IMR-90 (cell line): ENCODE data around the gene CALD1. TPM values are rescaled to one million over a fixed set of nuclear protein-coding genes. Genes with fewer than 3 reads are reported as not detected.
A peak's percentile ranks its signal among the peaks of the same experiment; 100 is the strongest.

Experiments used
- ATAC-seq: fragments of 200-7000 bp; cut with Tn5 transposase; 2 replicates; pipeline ENCODE4 v1.9.1; 2020; ENCODE audit warnings: low read depth, mild to moderate bottlenecking, moderate library complexity
- BruUV-seq: library from RNA; stranded (reverse); fragments of 400-500 nt; replicated peaks from 2 replicates; lab custom pipeline; 2021; lab: Mats Ljungman, UMichigan
- CTCF ChIA-PET: fragments of 300-600 bp; formaldehyde crosslinking; extraction: SDS; loops from one replicate; lab custom pipeline; 2021; ENCODE audit warnings: antibody characterized with exemption; lab: Yijun Ruan, JAX
- POLR2A ChIA-PET: fragments of 300-600 bp; sonication (Branson Sonifier 250); formaldehyde crosslinking; loops from one replicate; lab custom pipeline; 2022; ENCODE audit warnings: antibody characterized with exemption; ENCODE audit not compliant: unreplicated experiment; lab: Charles Lee
- DNase-seq: peaks from one replicate; pipeline ENCODE4 v3.0.0; 2013
- H2AFZ ChIP-seq: replicated peaks from 2 replicates; pipeline ENCODE3; 2013; ENCODE audit warnings: low read length, mild to moderate bottlenecking; ENCODE audit not compliant: poor library complexity
- H2AK5ac ChIP-seq: 2 replicates; pipeline ENCODE4 v1.6.1; 2013; ENCODE audit warnings: low read depth, low read length, inconsistent platforms
- H2AK9ac ChIP-seq: replicated peaks from 2 replicates; pipeline ENCODE3; 2013; ENCODE audit warnings: mild to moderate bottlenecking, low read depth, low read length, moderate library complexity; ENCODE audit not compliant: poor library complexity
- H2BK120ac ChIP-seq: 2 replicates; pipeline ENCODE4 v1.6.1; 2013; ENCODE audit warnings: low read depth, low read length, inconsistent platforms
- H2BK15ac ChIP-seq: 3 replicates; pipeline ENCODE4 v1.6.1; 2013; ENCODE audit warnings: low read depth, low read length, inconsistent platforms
- H2BK20ac ChIP-seq: 2 replicates; pipeline ENCODE4 v1.6.1; 2013; ENCODE audit warnings: low read depth, mild to moderate bottlenecking, inconsistent platforms, low read length, moderate library complexity
- H2BK5ac ChIP-seq: 2 replicates; pipeline ENCODE4 v1.6.1; 2013; ENCODE audit warnings: mild to moderate bottlenecking, low read depth, low read length, inconsistent platforms; ENCODE audit not compliant: poor library complexity, severe bottlenecking
- H3K14ac ChIP-seq: replicated peaks from 2 replicates; pipeline ENCODE4 v1.6.1; 2013; ENCODE audit warnings: low read depth, low read length, inconsistent platforms
- H3K18ac ChIP-seq: 2 replicates; pipeline ENCODE4 v1.6.1; 2013; ENCODE audit warnings: low read depth, low read length, control low read depth
- H3K23ac ChIP-seq: 2 replicates; pipeline ENCODE4 v1.6.1; 2013; ENCODE audit warnings: low read depth, low read length, inconsistent platforms
- H3K27ac ChIP-seq: 2 replicates; pipeline ENCODE4 v1.5.1; 2013; ENCODE audit warnings: mild to moderate bottlenecking, control low read depth, low read length; ENCODE audit not compliant: insufficient read depth
- H3K27me3 ChIP-seq: 2 replicates; pipeline ENCODE4 v1.6.1; 2013; ENCODE audit warnings: low read length; ENCODE audit not compliant: control insufficient read depth, insufficient read depth
- H3K36me3 ChIP-seq: 2 replicates; pipeline ENCODE4 v1.6.1; 2013; ENCODE audit warnings: low read length, mixed read lengths; ENCODE audit not compliant: control insufficient read depth, insufficient read depth
- H3K4ac ChIP-seq: 2 replicates; pipeline ENCODE4 v1.6.1; 2013; ENCODE audit warnings: low read depth, low read length, inconsistent platforms
- H3K4me1 ChIP-seq: 2 replicates; pipeline ENCODE4 v1.6.1; 2013; ENCODE audit warnings: low read length, mixed read lengths; ENCODE audit not compliant: control insufficient read depth, insufficient read depth
- H3K4me2 ChIP-seq: 2 replicates; pipeline ENCODE4 v1.6.1; 2013; ENCODE audit warnings: low read depth, mild to moderate bottlenecking, control low read depth, low read length, moderate library complexity
- H3K4me3 ChIP-seq: 2 replicates; pipeline ENCODE4 v1.5.1; 2013; ENCODE audit warnings: low read depth, mild to moderate bottlenecking, control low read depth, low read length, moderate library complexity; ENCODE audit not compliant: insufficient read depth
- H3K56ac ChIP-seq: 2 replicates; pipeline ENCODE4 v1.6.1; 2013; ENCODE audit warnings: low read length, inconsistent platforms; ENCODE audit not compliant: insufficient read depth; ENCODE audit errors: extremely low read depth
- H3K79me1 ChIP-seq, 2 experiments: 2 replicates each; pipeline ENCODE4 v1.6.1; 2013; ENCODE audit warnings: low read length in 2 of 2, inconsistent platforms in 1 of 2, low read depth in 1 of 2
- H3K9ac ChIP-seq: 2 replicates; pipeline ENCODE4 v1.6.1; 2013; ENCODE audit warnings: low read depth, low read length, control low read depth
- H3K9me1 ChIP-seq: 2 replicates; pipeline ENCODE4 v1.6.1; 2013; ENCODE audit warnings: low read length, inconsistent platforms; ENCODE audit not compliant: insufficient read depth
- H3K9me3 ChIP-seq: 2 replicates; pipeline ENCODE4 v1.6.1; 2013; ENCODE audit warnings: low read length; ENCODE audit not compliant: control insufficient read depth, insufficient read depth
- H4K20me1 ChIP-seq: 2 replicates; pipeline ENCODE4 v1.6.1; 2013; ENCODE audit warnings: low read length, inconsistent platforms; ENCODE audit not compliant: insufficient read depth
- H4K5ac ChIP-seq: 2 replicates; pipeline ENCODE4 v1.6.1; 2013; ENCODE audit warnings: mild to moderate bottlenecking, low read depth, low read length, control low read depth
- H4K8ac ChIP-seq, 2 experiments: 2 replicates each; pipeline ENCODE4 v1.6.1; 2013; ENCODE audit warnings: low read depth in 2 of 2, low read length in 2 of 2, control low read depth in 1 of 2, inconsistent platforms in 1 of 2
- H4K91ac ChIP-seq: 2 replicates; pipeline ENCODE4 v1.6.1; 2013; ENCODE audit warnings: low read depth, low read length, inconsistent platforms; ENCODE audit not compliant: insufficient read depth
- BHLHE40 ChIP-seq: fragments of 150-350 bp; IDR thresholded peaks from 2 replicates; pipeline ENCODE4 v1.6.1; 2016; ENCODE audit warnings: mild to moderate bottlenecking, low read depth, low read length
- CEBPB ChIP-seq: IDR thresholded peaks from 2 replicates; pipeline ENCODE4 v1.6.1; 2012; ENCODE audit warnings: low read depth, low read length, improper control_type of control experiment
- CHD1 ChIP-seq: IDR thresholded peaks from 2 replicates; pipeline ENCODE4 v1.6.1; 2012; ENCODE audit warnings: low read depth, low read length, improper control_type of control experiment
- CTCF ChIP-seq: conservative IDR thresholded peaks from 2 replicates; pipeline ENCODE4 v1.5.1; 2012; ENCODE audit warnings: mild to moderate bottlenecking, low read depth, low read length, improper control_type of control experiment
- ELK1 ChIP-seq: fragments of 150-350 bp; IDR thresholded peaks from 2 replicates; pipeline ENCODE4 v1.6.1; 2016; ENCODE audit warnings: low read depth, mild to moderate bottlenecking, low read length, moderate library complexity, borderline replicate concordance
- FOS ChIP-seq: fragments of 150-350 bp; IDR thresholded peaks from 2 replicates; pipeline ENCODE4 v1.6.1; 2016; ENCODE audit warnings: low read depth, low read length
- MAFK ChIP-seq: IDR thresholded peaks from 2 replicates; pipeline ENCODE4 v1.6.1; 2012; ENCODE audit warnings: low read depth, low read length, improper control_type of control experiment
- NFE2L2 ChIP-seq: fragments of 150-350 bp; IDR thresholded peaks from 2 replicates; pipeline ENCODE4 v1.6.1; 2016; ENCODE audit warnings: low read depth, mild to moderate bottlenecking, low read length
- POLR2A ChIP-seq: IDR thresholded peaks from 2 replicates; pipeline ENCODE4 v1.6.1; 2012; ENCODE audit warnings: mild to moderate bottlenecking, low read depth, low read length
- RAD21 ChIP-seq: IDR thresholded peaks from 2 replicates; pipeline ENCODE4 v1.6.1; 2012; ENCODE audit warnings: low read length, improper control_type of control experiment
- RCOR1 ChIP-seq: IDR thresholded peaks from 2 replicates; pipeline ENCODE4 v1.6.1; 2012; ENCODE audit warnings: mild to moderate bottlenecking, low read length, improper control_type of control experiment; ENCODE audit not compliant: insufficient replicate concordance
- RFX5 ChIP-seq: IDR thresholded peaks from 2 replicates; pipeline ENCODE4 v1.8.0; 2012; ENCODE audit warnings: low read depth, mild to moderate bottlenecking, low read length, moderate library complexity
- SMC3 ChIP-seq: fragments of 150-350 bp; IDR thresholded peaks from 2 replicates; pipeline ENCODE4 v1.6.1; 2016; ENCODE audit warnings: low read depth, mild to moderate bottlenecking, antibody characterized with exemption, low read length, moderate library complexity
- USF2 ChIP-seq: fragments of 150-350 bp; IDR thresholded peaks from 2 replicates; pipeline ENCODE4 v1.6.1; 2017; ENCODE audit warnings: mild to moderate bottlenecking, antibody characterized with exemption, low read length, low read depth
- WGBS, 2 experiments: methylation state at CpG; one replicate each; pipeline versions ENCODE4 v1.1.5 to v1.1.7; 2013; ENCODE audit warnings: missing lambda C conversion rate in 2 of 2; ENCODE audit not compliant: insufficient read length in 1 of 2; ENCODE audit errors: extremely low coverage in 2 of 2; 5-methylcytosine and 5-hydroxymethylcytosine counted together
- dilution Hi-C: fragments of 300-500 bp; cut with HindIII; formaldehyde crosslinking; loops from one replicate; pipeline ENCODE4 v1.14.3; 2018; ENCODE audit warnings: low sequenced_read_pairs; ENCODE audit not compliant: unreplicated experiment
- in situ Hi-C: fragments of 300-500 bp; cut with MboI; formaldehyde crosslinking; loops from 3 replicates; pipeline ENCODE4 v1.14.3; 2019; ENCODE audit warnings: low sequenced_read_pairs, inconsistent platforms, mixed read lengths
- intact Hi-C: fragments of 100-400 bp; cut with micrococcal nuclease; formaldehyde crosslinking; loops from 2 replicates; pipeline ENCODE4 v1.10.0; 2022
- polyA plus RNA-seq, 3 experiments: library from polyadenylated mRNA; depleted of rRNA; stranded (reverse); fragments of >200 nt; gene quantifications; 2 replicates each; pipeline ENCODE4 v1.2.3, GENCODE V29; 2012; ENCODE audit warnings: low replicate concordance in 1 of 3
- total RNA-seq: library from RNA; depleted of rRNA; stranded (reverse); fragments of >200 nt; gene quantifications from 2 replicates; pipeline ENCODE4 v1.2.3, GENCODE V29; 2012

CALD1 gene
- total and polyA plus RNA-seq, 2 of the 4 experiments (the other 2 are of a cell fraction) = 375 to 487 TPM

- H3K9ac ChIP-seq = peak overlapping the region; percentile 11; the same call in 1 of the 2 replicates
- intact Hi-C loops = no loop called here
- H2BK15ac ChIP-seq = peak overlapping the region; percentile 58; the same call in 2 of the 3 replicates
- ATAC-seq (peak; percentile 64), DNase-seq (peak; percentile 57)
- H3K9me3 ChIP-seq = no peaks in the 10 kb centered on the region
- peak overlapping the region; percentile 13 for H4K5ac ChIP-seq
- peak overlapping the region; percentile 41 for H2AK5ac ChIP-seq
- peak overlapping the region; percentile 44 for H3K18ac ChIP-seq
- in situ Hi-C loops = no loop called here
- peak overlapping the region; percentile 33; the same call in 1 of the 2 replicates for H3K27ac ChIP-seq
- peak overlapping the region; percentile 75 for H4K91ac ChIP-seq
- H3K4ac ChIP-seq = peak overlapping the region; percentile 84
- no peak overlapping the region for H3K56ac ChIP-seq
- H4K20me1 ChIP-seq = no peaks in the 10 kb centered on the region
- peak overlapping the region; percentile 14 for H3K4me2 ChIP-seq
- peak overlapping the region; percentile 88 for H3K14ac ChIP-seq
- peak overlapping the region; percentile 63 for H2BK20ac ChIP-seq
- WGBS, 2 experiments = 67% methylated on average over 6 of the region's 15 CpGs; no CpG with 5 or more reads in 1 of the 2 experiments
- peak overlapping the region; percentile 16 to 93; a peak in 3 of 4 replicates for H4K8ac ChIP-seq
- peak overlapping the region; percentile 62 for H2AK9ac ChIP-seq
- no peak overlapping the region for H3K4me3 ChIP-seq
- POLR2A ChIA-PET = interaction anchor here (0.6 to 2.1 kb wide), 4 partner anchors 13 to 1984 kb away, joined by 3 to 16 read pairs (median 3); partner anchors contain the start of gene CALD1
- no peaks in the 10 kb centered on the region for H3K27me3 ChIP-seq
- H3K9me1 ChIP-seq = peaks cover 12% of the 10 kb centered on the region
- H3K23ac ChIP-seq = peak overlapping the region; percentile 87; the same call in 1 of the 2 replicates
- no peaks in the 10 kb centered on the region for H3K36me3 ChIP-seq
- CTCF ChIA-PET = interaction anchor here (0.6 to 1.9 kb wide), 2 partner anchors 11 to 64 kb away, joined by 4 to 11 read pairs; no protein-coding TSS in a partner anchor
- H2BK5ac ChIP-seq = peak overlapping the region; percentile 79
- peak overlapping the region; percentile 88 for H2BK120ac ChIP-seq
- H3K4me1 ChIP-seq = peaks cover 12% of the 10 kb centered on the region
- H3K79me1 ChIP-seq = peaks cover 0 to 15% of the 10 kb centered on the region in 2 experiments; a peak in 2 of 4 replicates
- BruUV-seq = no TSS peak
- H2AFZ ChIP-seq = peak overlapping the region; percentile 84
- dilution Hi-C loops = no loop called here
- TF ChIP-seq ELK1 = no peak
- TF ChIP-seq CEBPB = no peak
- no peak for TF ChIP-seq FOS
- no peak for TF ChIP-seq CTCF
- no peak for TF ChIP-seq RFX5
- no peak for TF ChIP-seq MAFK
- no peak for TF ChIP-seq BHLHE40
- TF ChIP-seq NFE2L2 = no peak
- TF ChIP-seq RAD21 = no peak
- no peak for TF ChIP-seq USF2
- TF ChIP-seq RCOR1 = no peak
- no peak for TF ChIP-seq SMC3
- TF ChIP-seq CHD1 = no peak
- no peak for TF ChIP-seq POLR2A
Observed at GRCh38 chr7:134766779-134767519, 12.5 kb upstream of the CALD1 start.
